ENCODE data around the gene FUOM. TPM values are rescaled to one million over a fixed set of nuclear protein-coding genes. Genes with fewer than 3 reads are reported as not detected.
A peak's percentile ranks its signal among the peaks of the same experiment; 100 is the strongest.
"Not testable (repeated sequence)": the region's sequence is repeated elsewhere in the genome, so short reads cannot be mapped to it uniquely, and the experiment has no call there.

The FUOM gene
- total RNA-seq, 1 donor from 2014 or later = 3.4 TPM

DNA sequence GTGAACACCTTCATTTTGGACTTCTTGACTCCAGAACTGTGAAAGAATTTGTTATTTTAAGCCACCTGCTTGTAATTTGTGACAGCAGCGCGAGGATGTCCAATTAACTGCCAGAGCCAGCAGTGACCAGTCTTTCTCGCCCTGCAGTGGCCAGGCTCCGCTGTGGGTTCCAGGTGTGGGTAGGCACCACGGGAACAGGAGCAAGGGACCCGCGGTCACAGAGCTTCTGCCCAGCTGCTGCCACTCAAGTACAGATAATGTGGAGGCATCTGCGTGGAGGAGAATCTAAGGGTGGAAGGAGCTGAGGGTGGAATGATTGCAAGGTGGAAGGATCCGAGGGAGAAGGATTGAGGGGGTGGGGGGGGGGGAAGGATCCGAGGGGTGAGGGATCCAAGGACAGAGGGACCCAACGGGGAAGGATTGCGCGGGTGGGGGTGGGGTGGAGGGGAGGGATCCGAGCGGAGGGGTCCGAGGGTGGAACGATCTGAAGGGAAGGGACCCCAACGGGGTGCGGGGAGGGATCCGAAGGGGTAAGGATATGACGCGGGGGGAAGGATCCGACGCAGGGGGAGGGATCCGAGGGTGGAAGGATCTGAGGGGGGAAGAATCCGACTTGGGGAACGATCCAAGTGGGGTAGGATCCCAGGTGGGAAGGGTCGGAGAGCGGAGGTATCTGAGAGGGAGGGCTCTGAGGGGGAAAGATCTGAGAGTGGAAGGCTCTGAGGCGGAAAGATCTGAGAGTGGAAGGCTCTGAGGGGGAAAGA, 24.7 kb downstream of the FUOM start:
- DNase-seq (ENCODE audit: low spot score) = no peak

DNA sequence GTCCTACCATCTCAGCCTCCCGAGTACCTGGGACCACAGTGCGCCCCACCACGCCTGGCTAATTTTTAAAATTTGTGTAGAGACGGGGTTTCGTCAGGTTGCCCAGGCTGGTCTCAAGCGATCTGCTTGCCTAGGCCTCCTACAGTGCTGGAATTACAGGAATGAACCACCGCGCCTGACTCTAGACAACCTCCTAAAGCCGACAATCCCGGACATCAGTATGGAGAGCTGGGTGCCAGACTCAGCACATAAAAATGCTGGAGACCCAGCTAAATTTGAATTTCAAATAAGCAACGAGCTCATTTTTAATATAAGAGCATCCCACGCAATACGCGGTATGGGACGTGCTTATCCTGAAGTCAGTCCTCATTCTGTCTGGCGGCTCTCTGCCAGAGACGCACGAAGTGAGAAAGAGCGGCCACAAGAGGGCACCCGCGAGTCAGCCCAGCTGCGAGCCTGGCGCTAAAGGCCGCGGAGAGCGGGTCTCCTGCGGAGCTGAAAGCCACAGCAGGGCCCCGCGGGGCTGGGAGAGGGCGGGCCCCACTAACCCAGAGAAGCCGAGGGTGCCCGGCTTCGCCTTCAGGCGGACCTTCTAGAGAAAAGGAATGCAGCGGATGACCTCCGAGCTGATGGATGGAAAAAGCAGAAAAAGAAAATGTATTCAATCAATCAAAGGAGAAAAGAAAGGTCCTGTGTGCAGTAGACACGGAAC, 28.2 kb downstream of the FUOM start:
- peak; percentile 81 for DNase-seq (ENCODE audit: low spot score)

DNA sequence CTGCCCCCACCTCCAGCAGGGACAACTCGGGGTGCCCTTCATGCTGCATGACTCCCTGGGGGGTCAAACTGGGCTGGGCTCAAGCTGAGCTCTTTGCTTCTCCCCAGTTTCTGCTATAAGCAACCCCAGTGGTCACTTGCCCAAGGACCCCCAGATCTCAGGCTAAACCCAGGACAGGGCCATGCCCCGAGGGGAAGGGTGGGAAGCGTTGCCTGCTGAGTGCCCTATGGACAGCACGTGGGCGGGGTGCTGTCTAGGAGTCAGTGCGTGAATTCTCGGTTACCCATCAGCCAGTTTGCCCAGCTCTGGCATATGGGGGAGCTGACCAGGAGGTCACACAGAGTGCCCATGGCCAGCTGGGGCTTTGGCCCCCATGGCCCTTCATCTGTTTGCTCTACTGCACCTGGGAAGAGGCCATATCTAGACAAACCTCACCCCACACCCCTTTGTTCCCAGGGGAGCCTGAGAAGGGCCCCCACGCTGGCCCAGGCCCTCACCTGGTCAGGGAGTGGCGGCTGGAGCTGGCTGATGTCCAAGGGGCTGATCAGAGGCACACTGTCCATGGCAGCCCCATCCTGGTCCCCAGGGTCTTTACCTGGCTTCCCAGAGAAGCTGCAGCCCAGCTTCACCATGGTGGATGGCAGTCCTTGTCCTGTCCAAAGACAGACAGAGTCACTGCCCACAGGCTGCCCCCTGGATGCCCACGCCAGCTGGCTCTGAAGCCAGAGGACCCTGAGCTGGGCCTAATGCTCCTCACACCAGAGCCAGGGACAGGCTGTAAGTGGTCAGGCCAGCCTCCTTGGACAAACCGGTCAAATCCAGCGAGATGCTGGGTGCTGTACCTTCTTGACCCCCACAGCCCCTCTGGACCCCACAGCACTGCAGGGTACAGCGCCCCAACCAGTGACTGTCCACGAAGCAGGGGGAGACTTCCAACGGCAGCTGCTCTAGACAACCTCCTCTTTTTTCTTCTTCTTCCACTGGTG, 29.2 kb downstream of the FUOM start:
- DNase-seq (ENCODE audit: low spot score) = no peak

DNA sequence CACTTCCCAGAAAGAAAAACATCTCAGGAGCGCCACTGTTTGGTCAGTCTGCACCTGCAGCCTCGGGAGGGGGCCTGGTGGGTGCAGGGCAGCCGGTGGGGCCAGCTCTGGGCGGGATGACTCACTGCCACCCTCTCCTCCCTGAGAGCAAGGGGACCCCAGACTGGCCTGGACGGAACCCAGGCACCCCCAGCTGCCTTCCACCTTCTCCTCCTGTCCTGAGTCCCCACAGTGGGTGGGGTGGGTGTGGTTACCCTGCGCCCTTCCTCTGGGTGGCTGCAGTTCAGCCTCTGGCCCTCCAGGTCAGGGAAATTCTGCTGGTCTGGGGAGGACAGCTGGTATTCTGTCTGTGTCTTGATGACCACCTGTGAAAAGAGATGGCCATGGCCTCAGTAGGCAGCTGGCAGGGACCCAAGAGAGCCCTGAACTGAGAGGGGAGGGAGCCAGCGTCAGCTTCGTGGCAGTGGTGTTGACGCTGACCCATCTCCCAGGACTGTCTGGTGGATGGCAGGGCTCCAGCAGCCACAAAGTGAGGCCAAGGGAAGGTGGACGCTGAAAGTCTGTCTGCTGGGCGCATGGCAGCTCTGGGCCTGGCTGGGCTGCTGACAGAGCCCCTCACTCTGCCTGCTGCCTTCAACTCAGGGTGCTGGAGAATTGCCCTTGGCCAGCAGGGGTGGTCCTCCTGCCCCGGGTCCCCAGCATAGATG, 30.0 kb downstream of the FUOM start:
- no peak for DNase-seq (ENCODE audit: low spot score)

DNA sequence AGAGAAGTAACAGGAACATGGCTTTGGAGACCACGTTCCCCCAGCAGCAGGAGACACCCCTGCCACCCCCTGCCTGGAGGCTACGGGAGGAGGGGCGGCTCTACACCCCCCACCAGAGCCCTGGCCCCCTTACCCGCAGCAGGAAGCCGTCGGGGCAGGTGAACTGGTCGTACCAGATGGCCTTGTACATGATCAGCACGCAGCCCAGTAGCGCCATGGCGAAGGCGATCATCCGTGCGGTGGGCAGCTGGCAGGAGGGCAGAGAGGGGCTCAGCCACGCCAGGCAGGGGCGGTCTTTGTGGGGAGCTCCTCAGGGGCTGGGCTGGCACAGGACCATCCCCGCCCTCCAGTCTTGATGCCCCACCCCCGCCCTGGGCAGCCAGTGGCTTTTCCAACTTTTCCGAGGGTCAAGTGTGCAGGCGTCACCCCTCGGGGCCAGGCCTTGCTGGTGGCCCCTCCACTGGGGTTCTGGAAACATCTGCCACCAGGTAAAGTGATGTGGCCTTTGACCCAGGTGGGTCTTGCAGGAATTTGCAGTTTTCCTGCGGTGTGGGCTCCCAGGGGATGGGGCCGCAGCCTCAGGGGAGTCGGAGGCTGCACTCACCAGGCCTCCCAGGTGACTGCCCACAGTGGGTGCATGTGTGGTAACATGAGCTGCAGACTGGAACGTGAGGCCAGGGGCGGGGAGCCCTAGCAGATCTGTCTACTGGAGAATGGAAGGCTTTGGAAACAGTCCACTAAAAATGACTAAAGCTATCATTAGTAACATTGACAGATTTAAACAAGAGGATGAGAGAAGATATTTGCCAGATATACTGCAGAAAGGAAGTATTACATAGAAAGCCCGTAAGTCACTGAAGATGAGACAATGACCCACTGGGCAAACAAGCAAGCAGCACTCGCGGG, 30.8 kb downstream of the FUOM start:
- peak; percentile 15 for DNase-seq (ENCODE audit: low spot score)

DNA sequence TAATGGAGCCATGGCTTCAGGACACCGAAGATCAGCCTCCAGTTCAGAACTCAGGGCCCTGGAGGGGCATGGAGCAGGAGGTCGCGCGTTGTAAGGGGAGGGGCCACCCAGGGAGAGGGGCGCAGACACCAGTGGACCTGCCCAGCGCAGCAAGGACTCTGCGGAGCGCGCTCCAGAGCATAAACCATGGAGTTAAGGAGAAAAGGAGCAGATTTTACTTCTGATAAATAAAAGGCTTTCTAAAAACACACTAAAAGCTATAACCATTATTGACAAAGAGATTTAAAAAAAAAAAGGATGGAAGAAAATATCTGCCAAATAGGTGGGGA, 31.6 kb downstream of the FUOM start:
- DNase-seq (ENCODE audit: low spot score) = no peak

DNA sequence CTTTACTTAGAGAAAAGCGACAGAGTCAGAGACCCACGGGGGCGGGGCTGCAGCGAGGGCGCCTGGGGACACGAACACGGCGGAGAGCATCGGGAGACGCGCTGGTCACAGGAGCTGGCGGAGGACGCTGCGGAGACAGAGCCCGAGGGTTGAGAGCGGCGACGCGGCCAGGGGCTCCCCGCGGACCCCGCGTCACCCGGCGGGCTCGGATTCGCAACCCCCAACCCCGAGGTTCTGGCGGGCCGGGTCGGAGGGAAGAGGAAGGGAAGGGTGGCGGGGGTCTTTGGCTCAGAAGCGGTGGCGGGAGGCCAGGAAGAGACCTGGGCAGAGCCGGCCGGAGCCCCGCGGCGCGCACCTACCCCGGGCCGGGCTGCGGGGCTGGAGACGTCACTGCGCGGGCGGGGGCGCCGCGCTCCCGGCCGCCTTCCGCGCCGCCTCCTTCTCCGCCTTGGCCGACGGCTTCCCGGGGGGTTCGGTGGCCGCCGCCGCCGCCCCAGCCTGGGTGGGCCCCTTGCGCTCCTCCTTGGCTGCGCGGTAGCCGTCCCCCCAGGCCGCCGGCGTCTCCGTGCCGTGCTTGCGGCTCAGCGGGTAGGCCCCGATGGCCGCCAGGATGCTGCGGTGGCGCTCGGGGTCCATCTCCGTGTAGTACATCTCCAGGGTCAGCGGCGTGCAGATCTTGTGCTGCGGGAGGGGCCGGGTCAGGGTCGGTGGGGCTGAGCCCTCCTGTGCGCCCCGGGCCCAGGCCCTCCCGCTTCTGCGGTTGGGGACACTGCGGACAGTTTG, 32.2 kb downstream of the FUOM start:
- no peak for DNase-seq (ENCODE audit: low spot score)

DNA sequence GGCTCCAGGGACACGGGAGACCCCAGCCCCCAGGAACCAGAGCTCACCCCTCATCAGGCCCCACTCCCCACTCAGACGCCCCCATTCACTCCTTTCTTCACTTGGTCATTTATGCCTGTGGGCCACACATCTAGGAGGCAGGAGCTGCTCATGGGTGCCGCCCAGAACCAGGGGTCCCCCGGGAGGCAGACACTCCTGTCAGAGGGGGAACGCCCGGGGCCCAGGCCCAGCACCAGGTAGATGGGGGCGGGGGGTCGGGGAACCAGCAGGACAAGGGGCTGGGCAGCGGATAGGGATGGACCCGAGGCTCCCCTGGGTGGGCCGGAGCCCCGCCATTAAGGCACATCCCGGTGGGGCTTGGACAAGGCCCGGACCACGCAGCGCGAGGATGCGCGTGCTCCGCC, 33.0 kb downstream of the FUOM start:
- no peak for DNase-seq (ENCODE audit: low spot score)

DNA sequence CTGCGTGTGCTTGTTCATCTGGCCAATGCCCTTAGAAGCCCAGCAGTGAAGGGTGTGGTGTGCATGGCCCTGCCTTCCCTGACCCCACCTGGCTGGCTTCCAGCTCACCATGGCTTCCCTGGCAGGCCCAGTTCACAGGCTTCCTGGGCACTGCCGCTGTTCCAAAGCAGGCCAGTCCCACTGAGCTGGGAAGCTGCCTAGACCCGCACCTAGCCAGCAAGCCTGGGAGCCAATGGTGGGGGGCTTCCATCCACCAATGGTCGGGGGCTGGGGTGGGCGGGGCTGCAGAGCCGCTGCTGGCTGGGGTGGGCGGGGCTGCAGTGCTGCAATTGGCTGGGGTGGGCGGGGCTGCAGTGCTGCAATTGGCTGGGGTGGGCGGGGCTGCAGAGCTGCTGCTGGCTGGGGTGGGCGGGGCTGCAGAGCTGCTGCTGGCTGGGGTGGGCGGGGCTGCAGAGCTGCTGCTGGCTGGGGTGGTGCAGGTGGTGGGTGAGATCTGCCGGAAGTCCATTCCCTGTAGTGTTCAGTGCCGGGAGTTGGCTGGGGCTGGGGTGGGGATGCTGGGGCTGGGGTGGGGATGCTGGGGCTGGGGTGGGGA, 33.5 kb downstream of the FUOM start:
- DNase-seq (ENCODE audit: low spot score) = peak; percentile 34

DNA sequence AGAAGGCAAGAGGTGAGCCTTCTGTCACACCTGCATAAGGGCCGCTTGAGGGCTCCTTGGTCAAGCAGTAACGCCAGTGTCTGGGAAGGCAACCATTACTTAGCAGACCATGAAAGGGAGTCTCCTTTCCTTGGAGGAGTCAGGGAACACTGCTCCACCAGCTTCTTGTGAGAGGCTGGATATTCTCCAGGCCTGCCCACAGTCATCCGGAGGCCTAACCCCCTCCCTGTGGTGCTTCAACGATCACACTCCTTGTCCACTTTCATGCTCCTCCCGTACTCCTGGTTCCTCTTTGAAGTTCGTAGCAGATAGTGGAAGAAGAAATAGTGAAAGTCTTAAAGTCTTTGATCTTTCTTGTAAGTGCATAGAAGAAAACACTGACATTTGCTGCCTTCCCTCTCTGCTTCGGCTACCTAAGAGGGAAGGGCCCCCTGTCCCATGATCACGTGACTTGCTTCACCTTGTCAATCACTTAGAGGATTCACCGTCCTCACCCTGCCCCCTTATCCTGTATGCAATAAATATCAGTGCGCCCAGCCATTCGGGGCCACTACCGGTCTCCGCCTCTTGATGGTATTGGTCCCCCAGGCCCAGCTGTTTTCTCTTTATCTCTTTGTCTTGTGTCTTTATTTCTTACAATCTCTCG, 35.6 kb downstream of the FUOM start:
- not testable (repeated sequence) for DNase-seq (ENCODE audit: low spot score)

DNA sequence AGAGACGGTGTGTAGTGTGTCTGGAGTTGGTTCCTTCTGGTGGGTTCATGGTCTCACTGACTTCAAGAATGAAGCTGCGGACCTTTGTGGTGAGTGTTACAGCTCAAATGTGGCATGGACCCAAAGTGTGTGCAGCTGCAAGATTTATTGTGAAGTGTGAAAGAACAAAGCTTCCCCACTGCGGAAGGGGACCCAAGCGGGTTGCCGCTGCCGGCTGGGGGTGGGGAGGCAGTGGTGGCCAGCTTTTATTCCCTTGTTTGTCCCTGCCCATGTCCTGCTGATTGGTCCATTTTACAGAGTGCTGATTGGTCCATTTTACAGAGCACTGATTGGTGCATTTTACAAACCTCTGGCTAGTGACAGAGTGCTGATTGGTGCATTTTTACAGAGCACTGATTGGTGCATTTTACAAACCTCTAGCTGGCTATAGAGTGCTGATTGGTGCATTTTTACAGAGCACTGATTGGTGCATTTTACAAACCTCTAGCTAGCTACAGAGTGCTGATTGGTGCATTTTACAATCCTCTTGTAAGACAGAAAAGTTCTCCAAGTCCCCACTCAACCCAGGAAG, 36.9 kb downstream of the FUOM start:
- not testable (repeated sequence) for DNase-seq (ENCODE audit: low spot score)

DNA sequence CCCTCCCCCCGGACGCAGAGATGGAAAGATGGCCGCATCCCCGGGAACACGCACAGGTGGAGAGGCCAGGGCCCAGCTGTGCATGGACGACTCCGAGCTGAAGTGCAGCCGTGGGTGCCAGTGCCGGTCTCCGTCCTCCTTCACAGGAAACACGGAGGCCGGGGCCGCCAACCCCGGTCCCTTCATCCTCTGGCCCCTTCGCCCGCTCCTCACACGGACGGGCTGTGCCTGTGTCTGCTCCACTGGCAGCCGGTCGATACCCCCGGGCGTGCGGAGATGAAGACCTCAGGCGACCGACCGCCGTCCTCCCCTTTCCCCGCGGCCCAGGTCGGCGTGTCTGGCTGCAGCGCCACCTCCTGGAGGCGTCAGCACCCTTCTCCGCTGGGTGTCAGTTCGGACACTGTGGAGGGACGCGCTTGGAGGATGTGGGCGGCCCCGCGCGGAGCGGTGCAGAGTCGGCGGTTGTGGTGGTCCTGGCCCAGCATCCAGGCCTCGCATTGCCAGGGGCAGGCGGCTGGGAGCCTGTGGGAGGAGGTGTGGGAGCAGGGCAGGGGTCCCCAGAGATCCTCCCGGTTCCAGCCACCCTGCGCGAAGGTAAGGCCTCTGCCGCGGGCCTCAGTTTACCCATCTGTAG, 39.2 kb downstream of the FUOM start:
- DNase-seq (ENCODE audit: low spot score) = peak; percentile 42

DNA sequence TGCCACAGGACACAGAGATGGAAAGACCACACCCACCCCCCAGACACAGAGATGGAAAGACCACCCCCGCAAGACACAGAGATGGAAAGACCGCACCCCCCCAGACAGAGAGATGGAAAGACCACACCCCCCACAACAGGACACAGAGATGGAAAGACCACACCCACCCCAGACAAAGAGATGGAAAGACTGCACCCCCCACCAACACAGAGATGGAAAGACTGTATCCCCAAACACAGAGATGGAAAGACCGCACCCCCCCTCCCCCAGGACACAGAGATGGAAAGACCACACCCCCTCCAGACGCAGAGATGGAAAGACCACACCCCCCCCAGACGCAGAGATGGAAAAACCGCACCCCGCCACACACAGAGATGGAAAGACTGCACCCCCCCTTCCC, 41.1 kb downstream of the FUOM start:
- no peak for DNase-seq (ENCODE audit: low spot score)

DNA sequence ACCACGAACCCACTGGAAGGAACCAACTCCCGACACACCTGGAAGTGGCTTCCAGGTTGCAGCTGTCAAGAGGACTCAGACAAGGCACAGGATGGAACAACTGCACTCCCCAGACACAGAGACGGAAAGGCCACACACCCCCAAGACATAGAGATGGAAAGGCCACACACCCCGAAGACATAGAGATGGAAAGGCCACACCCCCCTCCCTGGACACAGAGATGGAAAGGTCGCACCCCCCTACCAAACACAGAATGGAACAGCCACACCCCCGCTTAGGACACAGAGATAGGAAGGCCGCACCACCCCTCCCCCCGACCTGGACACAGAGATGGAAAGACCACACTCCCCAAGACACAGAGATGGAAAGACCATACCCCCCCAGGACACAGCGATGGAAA, 41.6 kb downstream of the FUOM start:
- no peak for DNase-seq (ENCODE audit: low spot score)

DNA sequence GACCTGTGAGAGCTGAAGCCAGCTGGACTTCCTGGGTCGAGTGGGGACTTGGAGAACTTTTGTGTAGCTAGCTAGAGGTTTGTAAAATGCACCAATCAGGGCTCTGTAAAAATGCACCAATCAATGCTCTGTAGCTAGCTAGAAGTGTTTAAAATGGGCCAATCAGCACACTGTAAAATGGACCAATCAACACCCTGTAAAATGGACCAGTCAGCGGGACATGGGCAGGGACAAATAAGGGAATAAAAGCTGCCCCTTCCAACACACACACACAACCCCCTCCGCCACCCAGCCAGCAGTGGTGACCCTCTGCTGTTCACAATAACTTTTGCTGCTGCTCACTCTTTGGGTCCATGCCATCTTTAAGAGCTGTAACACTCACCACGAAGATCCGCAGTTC, 42.0 kb downstream of the FUOM start:
- DNase-seq (ENCODE audit: low spot score) = no peak

DNA sequence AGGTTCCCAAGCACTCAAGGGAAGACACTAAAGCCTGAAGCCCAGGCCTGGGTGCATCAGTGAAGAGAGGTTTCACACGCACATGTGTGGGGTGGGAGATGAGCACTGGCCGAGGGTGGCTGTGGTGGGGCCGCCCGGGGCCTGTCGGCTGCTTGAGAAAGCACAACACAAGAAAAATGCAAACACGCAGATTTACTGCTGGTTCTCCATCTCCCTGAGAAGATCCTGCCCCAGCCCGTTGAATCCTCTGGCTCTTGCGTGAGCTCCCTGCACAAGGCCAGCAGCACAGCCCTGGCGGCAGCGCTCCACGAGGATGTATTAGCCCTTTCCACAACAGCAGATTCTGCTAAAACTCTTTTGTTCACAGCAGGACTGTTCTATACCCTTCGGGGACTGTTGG, 42.9 kb downstream of the FUOM start:
- no peak for DNase-seq (ENCODE audit: low spot score)

DNA sequence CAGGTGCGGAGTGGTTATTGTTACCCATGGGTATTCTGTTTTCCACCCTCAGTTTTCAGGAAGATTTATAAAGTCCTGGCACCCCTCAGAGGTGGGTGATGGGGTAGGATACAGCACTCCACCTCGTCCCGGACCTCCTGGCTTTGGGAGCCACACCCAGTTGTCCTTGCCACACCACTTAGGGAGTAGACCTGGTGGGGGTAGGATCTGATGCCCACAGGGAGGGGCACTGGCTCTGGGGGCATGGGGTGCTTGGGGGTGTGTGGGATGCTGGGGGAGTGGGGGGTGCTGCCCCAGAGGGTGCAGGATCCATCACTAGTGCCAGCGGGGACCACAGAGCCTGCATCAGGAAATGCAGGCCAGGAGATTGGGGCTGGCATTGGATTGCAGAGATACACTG, 44.6 kb downstream of the FUOM start:
- no peak for DNase-seq (ENCODE audit: low spot score)

DNA sequence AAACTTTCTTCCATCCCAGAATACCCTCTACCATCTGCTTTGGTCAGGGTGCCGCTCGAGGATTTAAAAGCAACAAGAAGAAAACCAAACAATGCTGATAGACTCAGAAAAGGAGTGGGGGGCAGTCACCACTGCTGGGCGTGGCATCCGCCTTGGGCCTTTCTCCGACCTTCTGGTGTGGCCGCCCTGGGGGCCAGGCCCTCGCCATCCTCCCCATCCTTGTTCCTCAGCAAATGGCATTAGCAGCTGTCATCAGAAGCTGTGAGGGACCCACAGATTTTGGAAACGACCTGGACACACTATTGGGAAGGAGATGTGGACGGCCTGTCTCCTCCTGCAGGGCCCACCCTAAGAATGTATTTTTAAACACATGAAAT, 45.1 kb downstream of the FUOM start:
- no peak for DNase-seq (ENCODE audit: low spot score)
